ENCODE data around the gene NCF4. TPM values are rescaled to one million over a fixed set of nuclear protein-coding genes. Genes with fewer than 3 reads are reported as not detected.

The NCF4 gene
- total RNA-seq, 1 experiment from 2014 or later = not detected

GRCh38 chr22:36924151-36924698, 63.4 kb downstream of the NCF4 start:
- Histone ChIP-seq H3K14ac (ENCODE audit: insufficient read depth, low read length) (no peak overlapping the region), H3K4me2 (ENCODE audit: insufficient read depth, insufficient read length, low read length) (no peak overlapping the region), H2BK120ac (ENCODE audit: low read depth, low read length, poor library complexity, severe bottlenecking) (no peak overlapping the region), H3K18ac (ENCODE audit: insufficient read length, low read depth, low read length) (no peak overlapping the region), H3K27me3 (ENCODE audit: insufficient read depth, low read length) (no peaks in the 10 kb centered on the region; the same call in 1 of the 2 replicates), H3K4ac (ENCODE audit: low read depth, low read length) (no peak overlapping the region), H2AFZ (ENCODE audit: low read length) (no peak overlapping the region), H3K79me1 (ENCODE audit: insufficient read depth, low read depth, low read length, poor library complexity, severe bottlenecking) (no peaks in the 10 kb centered on the region), H3K27ac (ENCODE audit: insufficient read length, low read depth, low read length) (no peak overlapping the region), H2AK5ac (ENCODE audit: insufficient read length, low read length) (no peak overlapping the region), H4K8ac (replicated peaks; ENCODE audit: insufficient read length, low read depth, low read length) (no peak overlapping the region), H3K23me2 (ENCODE audit: insufficient read length, low read depth, low read length, poor library complexity, severe bottlenecking) (no peaks in the 10 kb centered on the region), H4K20me1 (ENCODE audit: control insufficient read depth, insufficient read depth, insufficient read length) (no peaks in the 10 kb centered on the region), H3K23ac (ENCODE audit: insufficient read length, low read depth, low read length) (no peak overlapping the region), H2BK12ac (ENCODE audit: insufficient read length, low read depth, low read length) (no peak overlapping the region), H3K79me2 (ENCODE audit: insufficient read depth, low read length) (no peaks in the 10 kb centered on the region), H2BK5ac (ENCODE audit: insufficient read length, low read length) (no peak overlapping the region), H3K9me3 (ENCODE audit: control insufficient read depth, low read depth, low read length) (no peaks in the 10 kb centered on the region), H2BK15ac (ENCODE audit: low read depth, low read length) (no peak overlapping the region), H3K9ac (ENCODE audit: extremely low read depth, insufficient read length, low read length) (no peak overlapping the region), H3K4me1 (ENCODE audit: insufficient read depth, low read length) (no peaks in the 10 kb centered on the region), H2BK20ac (ENCODE audit: low read depth, low read length, poor library complexity, severe bottlenecking) (no peak overlapping the region), H4K5ac (ENCODE audit: insufficient read length, low read depth, low read length) (no peak overlapping the region), H3K56ac (ENCODE audit: insufficient read length, low read depth, low read length) (no peak overlapping the region), H4K91ac (ENCODE audit: insufficient read length, low read depth, low read length) (no peak overlapping the region), H3T11ph (ENCODE audit: low read length) (no peak overlapping the region)
- H3K9me3 Mint-ChIP-seq = no peaks in the 10 kb centered on the region; a peak in 2 of 5 replicates
- H3K27me3 Mint-ChIP-seq (ENCODE audit: low read depth) = peaks cover 48% of the 10 kb centered on the region
- no CpG with 5 or more reads among the region's 8 CpGs for WGBS (ENCODE audit: extremely low coverage, insufficient read length, low lambda C conversion rate)
- TF ChIP-seq CTCF (conservative IDR thresholded peaks at IDR 0.05) = no peak
- no peak overlapping the region for H3K27ac Mint-ChIP-seq
- no peak for DNase-seq
- H3K4me3 Mint-ChIP-seq = no peak overlapping the region; a peak in 1 of 5 replicates
- H3K36me3 Mint-ChIP-seq (ENCODE audit: insufficient read depth in 1 of 3, low read depth in 3 of 3) = no peaks in the 10 kb centered on the region
- H3K4me1 Mint-ChIP-seq = peaks cover 0 to 10% of the 10 kb centered on the region in 2 experiments; a peak in 3 of 4 replicates
